ENCODE results near the gene REV3L. TPM values are rescaled to one million over a fixed set of nuclear protein-coding genes. Genes with fewer than 3 reads are reported as not detected.

Gene REV3L
- total and polyA plus RNA-seq, 4 donors = 3.8 to 17.7 (median 11.2) TPM

GRCh38 chr6:111329882-111330633 lies 153.0 kb downstream of the REV3L start:
- H3K36me3 ChIP-seq (ENCODE audit: control insufficient read depth in 4 of 4, insufficient read depth in 3 of 4, low read depth in 1 of 4, low read length in 3 of 4) = peaks cover 1 to 24% (median 15%) of the 10 kb centered on the region in 4 donors

GRCh38 chr6:111326563-111326962 lies 156.5 kb downstream of the REV3L start:
- H3K4me3 ChIP-seq (ENCODE audit: low read depth in 1 of 3, low read length in 3 of 3) = no peak overlapping the region
- H3K36me3 ChIP-seq (ENCODE audit: control insufficient read depth in 4 of 4, insufficient read depth in 3 of 4, low read depth in 1 of 4, low read length in 3 of 4) = peaks cover 0 to 17% (median 11%) of the 10 kb centered on the region in 4 donors
- DNase-seq (ENCODE audit: low spot score) = no peak
- no peak overlapping the region for H3K9ac ChIP-seq (ENCODE audit: low read depth in 1 of 2, low read length in 2 of 2)
- no peak for TF ChIP-seq EGR1 (IDR thresholded peaks at IDR 0.05; ENCODE audit: low read depth in 2 of 2)
- TF ChIP-seq TAF1 (conservative IDR thresholded peaks at IDR 0.05) = no peak
- TF ChIP-seq GABPA (IDR thresholded peaks at IDR 0.05 in 1 of 2, conservative IDR thresholded peaks at IDR 0.05 in 1 of 2) = no peak
- no peak for TF ChIP-seq SP1 (IDR thresholded peaks at IDR 0.05)
- no peak for TF ChIP-seq RAD21 (IDR thresholded peaks at IDR 0.05)
- TF ChIP-seq JUND (IDR thresholded peaks at IDR 0.05) = no peak
- TF ChIP-seq FOXA2 (IDR thresholded peaks at IDR 0.05) = no peak
- no peak for TF ChIP-seq RXRA (IDR thresholded peaks at IDR 0.05)
- TF ChIP-seq YY1 (IDR thresholded peaks at IDR 0.05) = no peak
- TF ChIP-seq HNF4A (conservative IDR thresholded peaks at IDR 0.05) = no peak
- TF ChIP-seq HNF4G (IDR thresholded peaks at IDR 0.05) = no peak
- TF ChIP-seq ZBTB33 (IDR thresholded peaks at IDR 0.05) = no peak
- TF ChIP-seq CTCF (IDR thresholded peaks at IDR 0.05; ENCODE audit: low read depth, low read length, missing input control) = no peak
- no peak for TF ChIP-seq REST (IDR thresholded peaks at IDR 0.05)
- TF ChIP-seq NR2F2 (IDR thresholded peaks at IDR 0.05) = no peak
- no peak overlapping the region for H3K27ac ChIP-seq (ENCODE audit: low read depth in 1 of 2, low read length in 2 of 2)
- no peaks in the 10 kb centered on the region for H3K9me3 ChIP-seq (ENCODE audit: control insufficient read depth in 4 of 4, low read length in 3 of 4)
- H3K27me3 ChIP-seq (ENCODE audit: control insufficient read depth in 4 of 4, insufficient read depth in 4 of 4, low read length in 3 of 4) = no peaks in the 10 kb centered on the region
- H3K4me1 ChIP-seq (ENCODE audit: control insufficient read depth in 4 of 4, insufficient read depth in 4 of 4, low read length in 3 of 4) = peaks cover 2 to 10% (median 9%) of the 10 kb centered on the region in 4 donors
- 97% methylated on average over 3 of the region's 3 CpGs for WGBS

More at GRCh38 chr6:111329882-111330633, 153.0 kb downstream of the REV3L start:
- no peaks in the 10 kb centered on the region for H3K4me1 ChIP-seq (ENCODE audit: control insufficient read depth in 4 of 4, insufficient read depth in 4 of 4, low read length in 3 of 4)
- TF ChIP-seq RAD21 (IDR thresholded peaks at IDR 0.05) = no peak
- TF ChIP-seq HNF4G (IDR thresholded peaks at IDR 0.05) = no peak
- TF ChIP-seq SP1 (IDR thresholded peaks at IDR 0.05) = no peak
- no peak for TF ChIP-seq FOXA2 (IDR thresholded peaks at IDR 0.05)
- no peak for TF ChIP-seq HNF4A (conservative IDR thresholded peaks at IDR 0.05)
- no peak for DNase-seq (ENCODE audit: low spot score)
- H3K4me3 ChIP-seq (ENCODE audit: low read depth in 1 of 3, low read length in 3 of 3) = no peak overlapping the region
- H3K9me3 ChIP-seq (ENCODE audit: control insufficient read depth in 4 of 4, low read length in 3 of 4) = no peaks in the 10 kb centered on the region
- H3K27ac ChIP-seq (ENCODE audit: low read depth in 1 of 2, low read length in 2 of 2) = no peak overlapping the region
- H3K9ac ChIP-seq (ENCODE audit: low read depth in 1 of 2, low read length in 2 of 2) = no peak overlapping the region
- 96% methylated on average over 3 of the region's 3 CpGs for WGBS
- no peaks in the 10 kb centered on the region for H3K27me3 ChIP-seq (ENCODE audit: control insufficient read depth in 4 of 4, insufficient read depth in 4 of 4, low read length in 3 of 4)
